Posterior vena cava (tissue), 2 donors: ENCODE data around the gene CFAP161. TPM values are rescaled to one million over a fixed set of nuclear protein-coding genes. Genes with fewer than 3 reads are reported as not detected.

ENCODE experiments used
- DNase-seq: peaks from one replicate; pipeline ENCODE4 v3.0.0-alpha.2; 2020; ENCODE audit warnings: low spot score
- intact Hi-C, 2 donors: fragments of 100-400 bp; cut with DNase I; formaldehyde crosslinking; loops; one replicate each; pipeline versions ENCODE4 v1.14.1 to v1.14.2; 2022 to 2023
- total RNA-seq, 2 donors: library from RNA; stranded (reverse); fragmentation: NEBNext Ultra II Directional; extraction: Animal tissue kit (Norgen Biotek cat#: 25700); gene quantifications; one replicate each; pipeline ENCODE4 v1.2.1, GENCODE V29; 2021
- donor health status: DM: yes; HTN: yes; CAD: no.
- donor health status: DM: yes; HTN: yes; CAD: no.

The CFAP161 gene
- total RNA-seq, 2 donors from 2014 or later, result 0.52 TPM; not detected in 1

DNA sequence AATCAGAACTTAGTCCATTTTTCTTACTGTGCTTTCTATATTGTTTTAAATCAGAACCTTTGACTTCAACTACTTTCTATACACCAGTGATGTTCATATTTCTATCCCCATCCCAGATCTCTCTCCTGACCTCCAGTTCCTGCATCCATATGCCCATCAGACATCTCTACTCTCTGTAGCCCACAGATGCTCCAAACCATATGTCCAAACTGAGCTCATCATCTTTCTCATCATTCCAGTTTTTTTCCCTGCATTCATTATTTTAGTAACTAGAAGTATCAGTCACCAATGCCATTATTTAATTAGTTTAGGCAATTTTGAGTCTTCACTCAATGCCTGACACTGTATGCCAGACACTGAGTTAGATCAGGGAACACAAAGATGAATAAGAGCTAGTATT is 37.2 kb downstream of the CFAP161 start:
- no peak for DNase-seq
- intact Hi-C loops, result no loop called here

DNA sequence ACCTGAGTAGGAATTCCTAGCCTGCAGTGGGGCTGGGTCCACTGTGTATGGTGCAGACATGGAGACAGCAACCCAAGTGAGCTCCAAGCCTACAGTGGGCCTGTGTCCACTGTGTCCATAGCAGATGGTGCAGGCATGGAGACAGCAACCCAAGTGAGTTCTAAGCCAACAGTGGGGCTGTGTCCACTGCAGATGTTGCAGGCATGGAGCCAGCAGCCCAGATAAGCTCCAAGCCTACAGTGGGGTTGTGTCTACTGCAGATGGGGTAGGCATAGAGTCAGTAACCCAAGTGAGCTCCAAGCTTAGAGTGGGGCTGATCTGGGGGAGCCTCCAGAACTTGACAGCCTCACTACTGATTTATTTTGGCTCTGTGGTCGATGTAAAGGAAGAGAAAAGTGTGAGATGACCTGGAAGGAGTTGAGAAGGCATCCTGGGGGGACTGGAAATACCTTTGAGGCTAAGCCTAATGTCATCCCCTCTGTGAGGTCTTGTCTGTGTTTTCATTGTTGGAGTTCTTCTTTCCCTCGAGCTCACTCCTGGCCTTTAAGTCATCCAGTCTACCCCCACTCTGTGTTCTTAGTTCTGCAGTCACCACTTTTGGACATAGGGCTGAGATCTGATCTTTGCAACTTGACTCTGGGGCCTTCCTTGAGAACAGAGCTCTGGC is 40.2 kb downstream of the CFAP161 start:
- no peak for DNase-seq
- intact Hi-C loops, result no loop called here

DNA sequence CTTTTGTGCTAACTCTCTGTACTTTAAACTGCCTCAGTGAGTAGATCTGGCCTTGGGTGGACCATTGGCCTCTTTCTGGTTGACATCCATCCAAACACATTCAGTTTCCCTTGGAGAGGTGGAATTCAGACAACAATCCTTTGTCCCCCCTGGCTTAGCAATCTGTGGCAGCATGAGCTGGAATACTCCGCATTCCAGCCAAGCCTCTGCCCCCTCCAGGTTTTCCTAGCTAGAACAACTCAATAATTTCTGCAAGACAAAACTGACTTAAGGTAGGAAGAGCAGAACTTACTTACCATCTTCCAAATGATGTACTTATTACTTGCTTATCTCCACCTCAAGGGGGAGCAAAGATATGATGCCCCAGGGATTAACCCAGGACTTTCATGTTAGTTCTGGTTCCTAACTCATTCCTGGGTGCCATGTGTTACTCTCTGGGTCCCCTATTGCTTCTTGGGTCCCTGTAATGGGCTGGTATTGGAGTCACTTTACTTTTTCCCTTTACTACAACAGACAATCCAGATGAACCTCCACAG is 40.8 kb downstream of the CFAP161 start:
- intact Hi-C loops, result loop anchor here in 1 of 2 donors (5.0 kb wide), 1 partner anchor 1748 kb away; no protein-coding TSS in a partner anchor
- no peak for DNase-seq

DNA sequence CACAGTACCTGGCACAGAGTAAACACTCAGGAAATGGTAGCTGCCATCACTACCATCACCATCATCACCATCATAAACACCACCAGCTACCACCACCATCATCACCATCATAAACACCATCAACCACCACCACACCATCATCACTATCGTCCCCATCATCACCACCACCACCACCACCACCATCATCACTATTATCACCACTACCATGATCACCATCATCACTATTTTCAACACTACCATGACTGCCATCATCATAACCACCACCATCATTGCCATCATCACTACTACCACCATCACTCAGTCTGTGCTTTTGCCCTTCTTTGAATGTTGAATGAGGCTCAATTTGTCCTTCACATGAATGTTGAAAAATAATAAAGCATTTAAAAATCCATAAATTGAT is 41.4 kb downstream of the CFAP161 start:
- DNase-seq, result no peak
- intact Hi-C loops, result loop anchor here in 1 of 2 donors (5.0 kb wide), 1 partner anchor 1748 kb away; no protein-coding TSS in a partner anchor

DNA sequence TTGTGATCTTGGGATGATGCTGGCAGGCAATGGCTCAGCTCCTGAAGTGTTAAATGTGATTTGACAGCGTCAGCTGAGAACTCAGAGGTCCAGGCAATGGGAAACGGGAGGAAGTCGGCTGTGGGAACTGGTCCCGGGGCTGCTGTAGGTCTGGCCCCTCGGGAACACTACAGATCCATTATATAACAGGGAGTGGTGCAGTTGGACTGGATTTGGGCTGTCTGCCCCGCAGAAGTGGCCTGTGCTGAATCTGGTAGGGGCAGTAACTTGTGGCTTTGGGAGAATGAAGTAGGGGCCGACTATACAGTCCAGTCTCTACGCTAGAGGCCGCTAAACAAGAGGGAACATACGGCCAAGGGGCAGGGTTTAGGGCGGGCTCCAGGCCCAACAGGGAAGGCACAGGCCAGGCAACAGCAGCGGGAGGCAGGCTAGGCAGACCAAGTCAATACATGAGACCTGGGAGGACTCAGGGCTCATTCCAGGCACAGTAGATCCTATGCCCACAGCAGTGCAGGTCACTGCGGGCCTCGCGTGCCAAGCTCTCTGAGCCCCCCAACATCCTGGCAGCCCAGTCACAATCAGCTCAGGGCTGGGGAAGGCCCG is 42.3 kb downstream of the CFAP161 start:
- intact Hi-C loops, result loop anchor here in 1 of 2 donors (5.0 kb wide), 1 partner anchor 1749 kb away; no protein-coding TSS in a partner anchor
- DNase-seq, result peak; percentile 88

DNA sequence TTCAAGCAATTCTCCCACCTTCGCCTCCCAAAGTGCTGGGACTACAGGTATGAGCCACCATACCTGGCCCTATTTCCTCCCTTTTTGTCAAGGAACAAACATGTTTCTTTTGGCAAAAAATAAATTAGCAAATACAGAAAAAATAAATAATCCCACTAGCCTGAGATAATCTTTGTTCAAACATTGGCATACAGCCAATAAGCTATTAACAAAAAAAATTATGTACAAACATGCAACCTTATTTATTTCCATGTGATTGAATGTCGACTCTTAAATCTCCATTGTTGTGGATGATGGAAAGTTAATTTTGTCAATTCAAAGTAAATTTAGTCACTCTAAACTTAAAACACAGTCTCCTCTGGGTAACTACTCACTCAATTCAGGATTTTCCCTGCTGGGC is 44.3 kb downstream of the CFAP161 start:
- no peak for DNase-seq
- intact Hi-C loops, result loop anchor here in 1 of 2 donors (5.0 kb wide), 1 partner anchor 1751 kb away; no protein-coding TSS in a partner anchor

DNA sequence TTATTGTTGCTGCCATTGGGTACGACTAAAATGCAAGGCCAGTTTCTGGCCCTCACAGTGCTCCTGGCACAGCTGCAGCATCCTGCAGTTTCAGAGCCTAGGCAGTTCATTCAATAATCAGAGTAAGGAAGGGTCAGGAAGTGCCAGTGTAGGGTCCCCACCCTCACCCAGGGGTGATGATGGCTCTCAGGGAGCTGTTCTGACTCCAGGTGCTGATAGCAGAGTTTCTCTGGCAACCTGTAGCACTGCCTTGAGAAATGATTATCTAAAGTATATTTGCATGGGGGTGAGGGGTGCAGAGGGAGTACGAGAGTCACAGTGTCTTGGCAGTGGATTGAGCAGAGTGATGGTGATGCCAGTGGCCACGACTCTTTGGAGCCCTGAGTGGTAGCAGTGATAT is 47.1 kb downstream of the CFAP161 start:
- DNase-seq, result peak; percentile 28

DNA sequence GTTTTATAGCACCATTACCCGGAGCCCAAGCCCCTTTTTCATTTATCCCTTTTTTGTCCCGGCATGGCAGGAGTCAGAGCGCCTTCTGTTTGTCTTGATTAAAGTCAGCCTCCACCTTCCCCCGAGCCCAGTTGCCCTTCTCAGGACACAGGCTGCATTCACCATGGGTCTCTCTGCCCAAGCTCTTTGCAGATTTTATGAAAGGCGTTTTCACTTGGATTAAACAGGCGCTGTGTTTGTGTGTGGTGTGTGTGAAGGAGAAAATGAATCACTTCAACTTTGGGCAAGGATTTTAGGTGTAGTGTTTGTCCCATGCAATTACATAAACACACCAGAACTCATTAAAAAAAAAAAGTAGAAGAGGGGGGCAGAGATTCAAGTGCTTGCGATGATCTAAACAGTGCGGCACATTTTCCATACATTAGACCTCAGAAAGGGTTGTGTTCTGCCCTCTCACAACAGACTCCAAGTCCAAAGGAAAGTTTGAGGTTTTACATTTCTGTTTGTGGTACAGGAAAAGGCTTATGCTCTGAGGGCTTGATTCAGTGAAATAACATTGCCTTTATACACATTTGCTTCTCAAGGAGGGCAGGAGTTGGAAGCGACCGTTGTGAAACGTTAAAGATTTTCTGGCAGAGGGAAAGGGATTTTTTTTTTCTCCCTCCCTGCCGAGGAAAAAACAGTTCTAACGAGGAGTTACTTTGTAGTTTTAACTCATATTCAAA is 48.1 kb downstream of the CFAP161 start:
- intact Hi-C loops, result no loop called here
- peak; percentile 41 for DNase-seq

More for the DNA sequence above, 47.1 kb downstream of the CFAP161 start:
- intact Hi-C loops, result no loop called here

DNA sequence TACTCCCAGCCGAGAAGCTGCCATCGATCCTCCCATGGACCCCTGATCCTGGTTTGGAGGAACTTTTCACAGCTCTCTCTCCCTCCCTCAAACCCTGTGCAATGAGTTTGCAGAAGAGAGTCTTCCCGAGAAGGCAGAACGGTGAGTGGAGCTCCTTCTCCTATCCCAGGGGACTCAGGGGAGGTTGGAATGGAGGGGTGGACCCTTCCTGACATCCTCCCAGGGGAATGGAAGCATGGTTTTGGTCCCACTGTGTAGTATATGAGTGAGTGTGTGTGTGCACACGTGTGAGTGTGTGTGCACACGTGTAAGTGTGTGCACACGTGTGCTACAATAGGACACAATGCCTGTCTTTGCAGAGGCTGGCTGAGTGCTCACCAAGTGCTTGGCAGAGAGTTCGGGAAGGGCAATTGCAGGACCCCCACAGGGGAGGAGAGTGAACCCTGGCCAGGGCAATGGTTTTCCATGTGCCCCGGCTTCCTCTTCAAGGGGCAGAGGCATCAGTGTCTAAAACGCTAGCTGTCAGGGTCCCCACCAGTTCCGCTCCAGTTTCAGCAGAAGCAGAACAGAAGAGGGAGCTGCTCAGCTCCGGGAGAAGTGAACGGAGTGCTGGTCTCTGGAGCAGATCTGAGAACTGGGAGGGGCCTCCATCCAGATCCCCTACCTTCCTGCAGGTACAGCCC is 48.8 kb downstream of the CFAP161 start:
- peak; percentile 70 for DNase-seq
- intact Hi-C loops, result no loop called here

DNA sequence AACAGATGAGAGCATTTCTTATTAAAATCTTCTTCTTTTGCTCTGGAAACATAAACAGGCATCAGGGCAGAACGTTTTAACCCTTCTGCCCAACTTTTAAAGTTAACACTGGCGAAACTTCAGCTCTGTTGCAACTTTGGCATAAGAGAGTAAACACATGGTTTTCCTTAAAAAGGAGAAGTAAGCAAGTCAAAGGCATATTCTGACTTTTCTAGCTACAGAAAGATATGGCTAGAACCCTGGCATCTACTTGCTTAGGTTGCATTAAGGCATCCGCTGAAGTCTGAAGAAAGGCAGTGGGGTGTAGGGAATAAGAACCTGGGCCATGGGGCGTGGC is 49.3 kb downstream of the CFAP161 start:
- DNase-seq, result peak; percentile 47
- intact Hi-C loops, result no loop called here

DNA sequence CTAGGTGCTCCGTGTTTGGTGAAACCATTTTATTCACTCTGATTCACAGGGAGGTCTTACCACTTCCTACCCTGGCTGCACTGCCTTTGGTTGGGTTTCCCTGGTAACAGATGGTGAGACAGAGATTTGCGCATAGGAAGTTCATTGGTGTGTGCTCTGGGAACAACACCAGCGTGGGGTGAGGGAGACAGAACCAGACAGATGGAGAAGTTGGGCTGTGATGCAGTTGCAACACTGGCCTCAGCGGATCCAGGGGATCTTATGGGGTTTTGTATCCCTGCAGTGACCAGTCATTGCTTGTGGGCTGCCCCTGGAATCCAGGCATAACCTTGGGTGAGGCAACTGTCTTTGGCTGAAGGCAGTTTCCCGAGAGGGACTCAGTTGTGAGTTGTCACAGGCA is 50.1 kb downstream of the CFAP161 start:
- DNase-seq, result peak; percentile 34
- intact Hi-C loops, result no loop called here

DNA sequence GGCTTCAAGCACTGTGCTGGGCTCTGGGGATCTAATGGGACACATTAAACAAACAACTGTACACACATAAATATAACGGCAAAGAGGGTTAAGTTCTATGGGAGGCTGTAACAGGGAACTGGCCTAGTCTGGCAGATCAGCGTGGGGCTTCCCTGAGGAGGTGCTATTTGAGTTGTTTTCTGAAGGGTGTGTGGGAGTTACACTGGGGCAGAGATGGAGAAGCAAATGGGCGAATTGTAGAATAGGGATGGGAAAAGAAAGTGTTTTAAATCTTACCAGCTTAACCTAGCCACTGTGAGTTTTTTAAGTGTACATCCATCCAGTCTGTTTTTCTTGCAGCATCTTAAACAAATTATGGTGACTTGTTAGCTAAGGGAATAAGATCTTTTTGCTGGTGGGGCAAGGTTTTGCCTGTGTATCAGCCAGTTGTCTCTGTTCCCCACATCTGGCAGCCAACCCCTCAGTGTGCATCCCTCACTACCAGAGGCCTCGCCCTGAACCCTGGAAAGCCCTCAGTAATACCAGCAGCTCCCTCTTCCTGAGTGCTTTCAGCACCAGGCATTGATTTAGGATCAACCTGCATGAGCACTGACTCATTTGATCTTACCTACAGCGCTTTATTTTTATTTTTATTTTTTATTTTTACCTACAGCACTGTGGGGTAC is 51.7 kb downstream of the CFAP161 start:
- DNase-seq, result no peak
- intact Hi-C loops, result no loop called here

DNA sequence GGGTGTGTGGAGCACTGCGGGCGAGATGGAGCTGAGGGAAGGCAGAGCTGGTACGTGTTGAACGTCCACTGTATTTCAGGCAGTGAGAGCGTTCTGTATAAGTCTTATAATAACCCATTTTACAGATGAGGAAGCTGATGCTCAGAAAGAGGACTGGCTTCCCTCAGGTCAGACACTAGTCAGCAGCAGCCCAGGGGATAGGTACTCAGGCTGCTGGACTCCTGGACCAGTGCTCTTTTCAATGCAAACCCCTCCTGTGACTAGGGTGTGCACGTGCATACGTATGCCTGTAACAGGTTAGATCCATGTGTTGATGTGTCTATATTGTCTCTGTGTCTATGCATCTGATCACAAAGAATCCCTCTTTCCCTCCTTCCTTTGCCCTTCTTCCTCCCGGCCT is 54.3 kb downstream of the CFAP161 start:
- no peak for DNase-seq
- intact Hi-C loops, result no loop called here

DNA sequence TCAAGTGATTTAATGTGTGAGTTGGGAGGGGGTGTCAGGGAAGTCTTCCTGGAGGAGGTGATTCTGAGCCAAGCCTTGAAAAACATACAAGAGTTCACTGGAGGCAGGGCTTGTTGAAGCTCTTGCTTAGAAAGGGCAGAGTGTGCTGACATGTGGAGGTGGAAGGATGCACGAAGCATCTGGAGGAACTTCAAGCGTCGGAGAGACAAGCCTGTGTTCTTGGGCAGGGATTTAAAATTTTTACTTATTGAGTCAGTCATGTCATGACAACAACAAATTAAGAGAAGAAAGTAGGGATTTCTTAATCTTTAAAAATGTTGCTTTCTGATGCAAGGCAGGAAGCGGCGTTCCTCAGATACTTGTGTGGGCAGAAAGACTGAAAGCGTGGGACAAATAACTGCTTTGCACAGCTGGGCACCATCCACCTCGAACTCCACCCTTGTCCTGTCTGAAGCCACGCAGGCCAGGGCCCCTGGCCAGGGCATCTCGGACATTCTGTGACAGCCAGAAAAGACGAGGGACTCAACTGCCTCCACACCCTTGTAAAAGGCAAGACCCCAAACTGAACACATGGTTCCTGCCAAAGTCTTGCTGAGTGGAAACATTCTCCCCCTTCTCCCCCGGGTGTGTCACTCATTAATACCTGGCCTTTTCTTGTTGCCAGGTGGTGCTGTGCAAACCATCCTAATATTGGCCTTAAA is 55.7 kb downstream of the CFAP161 start:
- DNase-seq, result peak; percentile 91

DNA sequence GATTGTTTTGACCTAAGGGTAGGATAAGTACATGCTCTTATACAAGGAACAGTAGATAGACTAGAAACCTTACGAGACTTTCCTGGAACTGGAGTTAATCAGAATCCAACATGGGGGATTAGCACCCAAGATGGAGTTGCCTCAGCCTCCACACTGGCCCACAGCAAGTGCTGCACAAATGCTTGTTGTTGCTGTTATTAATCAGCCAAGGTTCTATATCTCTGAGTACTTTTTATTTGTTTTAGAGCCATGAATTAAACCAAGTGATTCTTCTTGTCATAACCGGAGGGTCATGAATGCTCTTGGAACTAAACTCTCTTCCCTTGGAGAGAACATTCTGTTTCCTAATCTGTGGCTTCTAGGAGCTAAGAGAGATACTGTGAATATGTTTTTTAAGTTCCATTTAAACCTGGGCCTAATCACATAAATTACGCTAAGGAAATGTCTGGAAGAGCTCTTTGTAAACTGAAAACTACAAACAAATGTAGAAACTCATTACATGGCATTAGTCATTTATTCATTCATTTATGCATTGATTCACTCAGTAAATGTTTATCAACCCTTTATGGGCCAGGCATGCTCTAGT is 56.9 kb downstream of the CFAP161 start:
- intact Hi-C loops, result no loop called here
- no peak for DNase-seq

More for the DNA sequence above, 55.7 kb downstream of the CFAP161 start:
- intact Hi-C loops, result no loop called here

DNA sequence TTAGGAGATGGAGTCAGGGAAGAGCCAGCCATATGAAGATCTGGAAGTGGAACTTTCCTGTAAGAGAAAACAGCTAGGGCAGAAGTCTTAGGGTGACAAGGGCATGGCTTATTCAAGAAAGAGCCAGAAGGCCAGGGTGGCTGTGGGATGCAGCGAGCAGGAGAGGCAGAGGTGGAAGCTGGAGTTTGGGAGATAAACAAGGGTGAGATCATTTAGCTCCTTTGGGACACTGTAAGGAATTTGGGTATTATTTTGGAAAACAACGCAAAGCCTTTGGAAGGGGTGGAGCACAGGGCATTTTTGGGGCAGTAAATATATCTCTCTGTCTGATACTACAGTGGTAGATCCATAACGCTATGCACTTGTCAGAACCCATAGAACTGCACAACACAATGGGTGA is 57.6 kb downstream of the CFAP161 start:
- no peak for DNase-seq
- intact Hi-C loops, result no loop called here

DNA sequence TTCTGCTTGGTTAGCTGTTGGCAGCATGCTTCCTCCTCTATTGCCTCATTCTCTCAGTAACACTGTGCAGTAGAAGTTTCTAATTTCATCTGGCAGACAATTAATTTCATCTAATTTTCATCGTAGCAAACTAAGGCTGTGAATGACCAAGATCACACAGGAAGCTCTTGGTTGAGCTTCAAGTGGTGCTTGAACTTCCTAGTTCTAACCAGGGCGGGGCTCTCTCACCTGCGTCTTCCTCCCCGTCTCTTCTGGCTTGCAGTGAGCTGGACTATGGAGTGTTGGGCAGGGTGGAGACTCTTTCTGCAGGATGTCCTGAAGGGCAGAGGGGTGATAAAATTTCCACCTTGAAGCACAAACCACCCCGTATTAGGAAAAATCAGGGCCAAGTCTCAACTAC is 60.7 kb downstream of the CFAP161 start:
- no peak for DNase-seq
- intact Hi-C loops, result no loop called here

DNA sequence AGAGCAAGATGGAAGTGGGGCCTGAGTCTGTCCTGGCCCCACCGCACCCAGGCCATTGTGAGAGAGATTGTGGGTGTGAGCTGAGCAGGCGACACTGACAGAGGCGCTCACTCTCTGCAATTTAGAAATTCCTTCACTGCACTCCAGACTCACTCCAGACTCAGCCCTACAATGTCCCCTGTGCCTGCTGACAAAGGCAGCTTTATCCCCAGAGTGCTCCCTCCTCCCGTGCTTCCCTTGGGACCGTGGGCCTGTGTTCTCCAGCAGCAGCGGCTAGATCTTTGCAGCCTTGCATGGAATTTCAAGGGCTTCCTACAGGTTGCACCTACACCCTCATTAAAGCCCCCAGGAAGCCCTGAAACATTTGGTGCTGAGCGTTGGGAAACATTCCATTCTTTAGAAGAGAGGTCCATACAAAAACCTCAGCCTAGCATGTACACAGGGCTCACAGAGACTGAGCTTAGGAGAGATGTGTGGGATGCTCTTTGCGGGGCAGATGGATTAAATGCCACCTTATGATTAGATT is 61.3 kb downstream of the CFAP161 start:
- DNase-seq, result no peak
- intact Hi-C loops, result no loop called here
